Raji (cell line): ENCODE measurements around the gene CASP8.

ENCODE experiments used
- POLR2A ChIP-seq: IDR thresholded peaks from 2 replicates; pipeline ENCODE4 v1.6.1; 2011; ENCODE audit warnings: low read depth, low read length, control low read depth; ENCODE audit not compliant: insufficient read depth

Gene CASP8

GRCh38 chr2:201257956-201258665 lies 2.2 kb upstream of the CASP8 start:
- peak; percentile 59 for TF ChIP-seq POLR2A

DNA sequence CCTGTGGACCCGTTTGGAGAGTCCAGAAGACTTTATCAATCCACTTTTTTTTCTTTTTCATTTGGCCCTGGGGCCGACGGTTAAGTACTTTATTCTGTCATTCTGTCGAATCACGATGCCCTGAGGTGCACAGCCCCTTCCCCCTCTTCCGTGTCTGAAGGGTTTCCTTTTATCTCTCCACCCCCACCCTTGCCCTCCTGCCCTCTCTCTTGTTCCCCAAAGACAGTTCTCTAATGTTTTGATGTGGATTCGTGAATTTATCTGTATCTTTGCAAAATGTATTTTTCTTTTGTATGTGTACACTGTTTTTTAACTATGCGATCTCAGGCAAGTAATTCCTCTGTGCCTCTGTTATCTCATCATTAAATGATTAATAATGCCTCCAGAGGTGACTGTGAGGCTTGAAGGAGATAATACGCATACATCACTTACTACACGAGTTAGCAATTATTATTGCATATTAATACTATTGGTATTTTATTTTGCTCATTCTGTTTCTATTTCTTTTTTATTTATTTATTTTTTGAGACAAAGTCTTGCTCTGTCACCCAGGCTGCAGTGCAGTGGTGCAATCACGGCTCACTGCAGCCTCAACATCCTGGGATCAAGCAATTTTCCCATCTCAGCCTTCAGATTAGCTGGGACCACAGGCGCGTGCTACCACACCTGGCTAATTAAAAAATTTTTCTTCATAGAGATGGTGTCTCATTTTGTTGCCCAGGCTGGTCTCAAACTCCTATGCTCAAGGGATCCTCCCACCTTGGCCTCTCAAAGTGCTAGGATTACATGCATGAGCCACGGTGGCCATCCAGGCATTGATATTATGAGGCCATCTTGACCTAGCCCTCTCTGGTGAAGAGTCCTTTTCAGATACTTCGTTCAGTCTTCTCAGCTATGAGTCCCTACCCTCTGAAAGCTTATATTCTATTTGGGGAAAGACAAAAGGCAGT lies 1.4 kb upstream of the CASP8 start:
- TF ChIP-seq POLR2A, result no peak

DNA sequence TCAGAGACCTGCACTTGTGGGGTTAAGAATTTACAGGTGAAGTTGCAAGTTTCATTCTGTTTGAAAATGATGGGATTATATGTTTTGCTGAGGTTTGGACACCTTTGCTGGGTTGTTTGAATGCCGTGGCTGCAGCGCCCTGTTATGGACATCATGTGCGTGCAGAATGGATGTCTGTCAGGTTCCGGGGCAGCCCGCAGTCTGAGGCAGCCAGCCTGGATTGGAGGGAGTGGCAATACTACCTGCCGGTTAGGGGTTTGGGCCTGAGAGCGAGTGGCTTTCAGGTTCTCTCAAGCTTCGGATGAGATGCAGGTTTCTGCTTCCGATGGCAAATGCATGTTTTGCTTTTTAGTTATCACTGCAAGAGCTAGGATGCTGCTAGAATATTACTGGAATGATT lies 1.1 kb downstream of the CASP8 start:
- no peak for TF ChIP-seq POLR2A

DNA sequence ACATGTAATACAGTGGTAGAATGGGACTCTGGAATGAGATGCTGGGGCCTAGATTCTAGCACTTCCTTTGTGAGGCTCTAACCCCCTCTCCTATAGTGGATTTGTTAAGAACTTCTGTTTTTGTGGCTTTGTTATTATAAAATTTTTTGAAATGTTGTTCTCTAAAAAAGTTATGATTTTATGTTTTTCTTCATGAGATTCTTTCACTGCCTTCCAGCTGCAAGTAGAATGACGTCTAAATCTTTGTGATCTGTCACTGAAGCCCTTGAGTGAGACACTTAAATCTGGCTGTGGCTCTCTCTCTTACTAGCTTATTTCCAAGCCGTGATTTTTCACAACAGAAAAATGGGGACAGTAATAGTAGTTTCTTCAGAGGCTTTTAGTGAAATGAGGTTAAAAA lies 1.6 kb downstream of the CASP8 start:
- no peak for TF ChIP-seq POLR2A

GRCh38 chr2:201262718-201263117 lies 2.4 kb downstream of the CASP8 start:
- no peak for TF ChIP-seq POLR2A

DNA sequence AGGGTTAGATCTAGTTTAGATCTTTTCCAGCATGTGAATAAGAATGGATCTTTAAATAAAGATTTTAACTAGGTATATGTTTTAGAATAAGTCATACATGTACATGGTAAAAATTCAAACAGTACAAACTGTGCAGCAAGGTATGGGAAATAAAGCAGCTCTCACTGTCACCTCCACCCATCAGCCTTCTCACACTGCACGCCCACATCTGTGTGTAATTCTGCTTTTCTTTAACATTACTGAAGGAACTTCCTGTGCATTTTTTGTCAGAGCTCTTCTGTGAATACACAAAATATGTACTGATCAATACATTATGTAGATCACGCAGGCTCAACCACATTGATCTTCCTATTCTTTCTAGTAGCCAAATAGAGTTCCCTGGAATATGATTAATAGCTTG lies 3.4 kb downstream of the CASP8 start:
- no peak for TF ChIP-seq POLR2A

DNA sequence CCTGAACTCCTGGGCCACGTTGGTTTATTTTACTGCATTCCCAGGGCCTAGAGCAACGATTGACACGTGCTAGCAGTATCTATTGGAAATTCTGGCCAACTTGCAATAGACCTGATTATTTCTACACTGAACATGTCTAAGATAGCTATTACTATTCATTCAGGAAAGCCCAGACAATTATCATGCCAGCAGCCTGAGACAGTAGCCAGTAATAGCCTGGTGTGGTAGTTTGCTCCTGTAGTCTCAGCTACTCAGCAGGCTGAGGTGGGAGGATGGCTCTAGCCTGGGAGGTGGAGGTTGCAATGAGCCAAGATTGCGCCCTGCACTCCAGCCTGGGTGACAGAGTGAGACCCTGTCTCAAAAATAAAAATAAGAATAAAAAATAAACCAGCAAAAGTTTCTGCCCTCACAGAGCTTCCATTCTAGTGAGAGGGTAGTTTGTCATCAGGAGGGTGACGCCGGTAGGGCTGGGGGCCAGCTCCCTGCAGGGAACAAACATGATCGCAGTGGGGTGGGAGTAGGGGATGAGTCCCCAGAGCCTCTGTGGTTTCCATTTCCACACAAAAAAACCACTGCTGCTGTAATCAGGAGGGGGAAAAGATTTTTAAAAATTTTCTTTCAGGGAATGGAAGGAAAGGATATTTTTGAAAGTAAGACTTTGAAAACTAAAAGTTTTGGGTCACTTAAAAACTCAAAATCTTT lies 4.3 kb downstream of the CASP8 start:
- no peak for TF ChIP-seq POLR2A

DNA sequence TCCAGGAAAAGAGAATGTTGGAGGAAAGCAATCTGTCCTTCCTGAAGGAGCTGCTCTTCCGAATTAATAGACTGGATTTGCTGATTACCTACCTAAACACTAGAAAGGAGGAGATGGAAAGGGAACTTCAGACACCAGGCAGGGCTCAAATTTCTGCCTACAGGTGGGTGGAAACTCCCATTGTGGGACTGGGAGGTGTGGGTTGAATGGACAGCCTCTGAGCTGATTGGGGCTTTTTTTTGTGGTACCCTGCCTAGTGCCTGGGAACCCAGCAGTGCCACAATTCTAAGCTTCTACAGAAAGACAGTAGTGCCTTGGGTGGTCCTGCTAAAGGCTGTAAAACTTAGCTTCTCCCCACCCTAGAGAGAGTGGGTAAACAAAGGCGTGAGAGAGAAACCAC lies 6.3 kb downstream of the CASP8 start:
- TF ChIP-seq POLR2A, result no peak

- no peak for TF ChIP-seq POLR2A
Observed at GRCh38 chr2:201267278-201268030, 7.1 kb downstream of the CASP8 start.

DNA sequence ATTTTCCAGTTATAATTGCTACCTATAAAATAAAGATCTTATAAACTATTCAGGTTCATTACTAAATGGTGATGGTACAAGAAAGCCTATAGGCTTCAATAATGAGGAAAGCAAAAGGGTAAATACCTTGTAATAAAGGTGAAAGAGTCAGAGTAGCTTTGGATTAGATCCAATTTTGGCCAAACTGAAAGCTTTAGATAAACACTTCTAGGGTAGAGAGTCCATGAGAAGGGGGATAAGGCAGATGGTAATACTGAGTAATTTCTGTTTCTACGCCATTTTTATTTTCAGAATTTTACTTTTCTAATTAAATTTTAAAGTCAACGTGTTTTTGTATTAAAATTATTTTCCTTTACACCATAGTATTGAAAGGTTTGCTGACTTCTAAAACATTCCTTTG lies 9.4 kb downstream of the CASP8 start:
- no peak for TF ChIP-seq POLR2A

DNA sequence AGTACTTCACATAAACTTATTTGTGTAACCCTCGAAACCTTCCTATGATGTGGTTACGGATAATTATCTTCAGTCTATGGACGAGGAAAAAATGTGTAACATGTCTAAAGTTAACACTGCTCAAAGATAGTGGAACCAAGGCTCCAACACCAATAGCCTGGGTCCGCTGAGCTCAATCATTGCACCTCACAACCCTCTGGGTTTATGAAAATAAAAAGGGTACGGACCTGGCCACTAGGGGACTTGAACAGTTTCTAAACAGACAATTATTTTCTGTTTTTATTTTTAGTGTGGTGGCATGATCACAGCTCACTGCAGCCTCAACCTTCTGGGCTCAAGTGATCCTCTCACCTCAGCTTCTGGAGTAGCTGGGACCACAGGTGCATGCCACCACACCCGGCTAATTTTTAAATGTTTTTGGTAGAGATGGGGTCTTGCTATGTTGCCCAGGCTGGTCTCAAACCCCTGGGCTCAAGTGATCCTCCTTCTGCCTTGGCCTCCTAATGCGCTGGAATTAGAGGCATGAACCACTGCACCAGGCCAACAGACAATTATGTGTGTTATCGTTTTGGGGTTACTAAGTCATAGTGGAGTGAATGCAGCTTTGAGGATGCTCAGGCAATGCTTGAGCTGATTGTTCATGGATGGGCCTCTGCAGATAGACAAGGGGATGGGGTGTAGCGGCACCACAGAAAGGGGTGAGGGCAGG lies 10.1 kb downstream of the CASP8 start:
- TF ChIP-seq POLR2A, result no peak

GRCh38 chr2:201271917-201272316 lies 11.6 kb downstream of the CASP8 start:
- no peak for TF ChIP-seq POLR2A

DNA sequence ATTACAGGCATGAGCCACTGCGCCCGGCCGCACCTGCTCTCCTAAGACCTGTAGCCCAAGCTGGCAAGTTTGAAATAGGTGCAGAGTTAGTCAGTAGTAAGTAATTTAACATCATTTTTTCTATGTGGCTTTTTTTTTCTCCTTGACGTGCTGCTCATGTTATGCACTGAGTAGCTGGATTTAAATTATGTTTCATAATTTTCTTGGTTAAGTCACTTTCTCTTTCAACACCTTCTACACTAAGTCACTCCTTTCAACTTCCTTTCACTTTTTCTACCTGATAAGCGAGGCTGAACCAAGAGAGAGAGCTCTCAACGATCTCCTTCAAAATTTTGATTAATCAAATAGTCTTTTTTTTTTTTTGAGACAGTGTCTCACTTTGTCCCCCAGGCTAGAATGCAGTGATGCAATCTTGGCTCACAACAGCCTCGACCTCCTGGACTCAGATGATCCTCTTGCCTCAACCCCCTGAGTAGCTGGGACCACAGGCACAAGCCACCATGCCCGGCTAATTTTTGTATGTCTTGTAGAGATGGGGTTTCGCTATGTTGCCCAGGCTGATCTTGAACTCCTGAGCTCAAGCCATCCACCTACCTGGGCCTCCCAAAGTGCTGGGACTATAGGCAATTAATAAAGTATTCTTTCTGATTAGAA lies 13.1 kb downstream of the CASP8 start:
- TF ChIP-seq POLR2A, result no peak

- TF ChIP-seq POLR2A, result no peak
Observed at GRCh38 chr2:201275069-201275468, 14.7 kb downstream of the CASP8 start.

DNA sequence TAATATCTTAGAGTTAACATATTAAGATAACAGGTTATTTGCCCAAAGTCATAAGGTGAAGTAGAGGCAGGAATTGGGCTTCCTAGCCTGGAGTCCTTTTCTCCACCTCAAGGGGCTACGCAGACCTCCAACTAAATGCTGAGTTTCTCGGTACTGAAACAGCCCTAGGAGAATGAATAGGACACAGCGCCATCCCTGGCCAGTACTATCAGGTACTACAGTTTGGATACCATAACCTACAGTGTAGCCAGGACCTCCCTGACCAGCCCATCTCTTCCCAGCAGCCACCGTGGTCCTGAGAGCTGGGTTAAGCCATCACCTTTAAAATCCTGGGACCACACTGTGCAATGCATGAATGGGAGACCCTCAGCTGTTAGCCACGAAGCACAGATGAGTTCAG lies 15.7 kb downstream of the CASP8 start:
- TF ChIP-seq POLR2A, result no peak
